Endothelial cell of umbilical vein (primary cell): ENCODE measurements around the gene MFSD6L. TPM values are rescaled to one million over a fixed set of nuclear protein-coding genes. Genes with fewer than 3 reads are reported as not detected.

Source experiments
- BruUV-seq: library from RNA; stranded (reverse); fragments of 400-500 nt; replicated peaks from 2 replicates; lab custom pipeline; 2021; lab: Mats Ljungman, UMichigan
- CTCF ChIA-PET: fragments of 300-600, 350-600 bp; sonication (Branson Sonifier 250); formaldehyde crosslinking; loops from one replicate; lab custom pipeline; 2021; ENCODE audit warnings: antibody characterized with exemption, inconsistent platforms; lab: Charles Lee
- POLR2A ChIA-PET: fragments of 300-600, 350-600 bp; sonication (Branson Sonifier 250); formaldehyde crosslinking; loops from one replicate; lab custom pipeline; 2021; ENCODE audit warnings: antibody characterized with exemption, inconsistent platforms; lab: Charles Lee
- DNase-seq: peaks from one replicate; pipeline ENCODE4 v3.0.0-alpha.2; 2011; ENCODE audit warnings: low read depth, low spot score
- FAIRE-seq: peaks from 2 replicates; lab custom pipeline; 2011; peaks lifted over from hg19 to GRCh38; lab: Jason Lieb, UNC
- H2AFZ ChIP-seq: 2 replicates; pipeline ENCODE4 v1.6.0; 2012; ENCODE audit warnings: low read depth, low read length, control low read depth, inconsistent platforms
- H3K27ac ChIP-seq: 2 replicates; pipeline ENCODE4 v1.5.1; 2011; ENCODE audit warnings: low read depth, mild to moderate bottlenecking, control low read depth, low read length, moderate library complexity; ENCODE audit not compliant: insufficient read depth
- H3K27me3 ChIP-seq, 2 experiments: 2 replicates each; pipeline versions ENCODE4 v1.6.0 to v1.6.1; 2011; ENCODE audit warnings: low read length in 2 of 2, mixed read lengths in 1 of 2; ENCODE audit not compliant: control insufficient read depth in 2 of 2, insufficient read depth in 2 of 2
- H3K36me3 ChIP-seq, 2 experiments: 2 replicates in 1 of 2; 3 replicates in 1 of 2; pipeline ENCODE4 v1.5.1; 2011; ENCODE audit warnings: low read length in 2 of 2, mild to moderate bottlenecking in 1 of 2, moderate library complexity in 1 of 2; ENCODE audit not compliant: control insufficient read depth in 2 of 2, insufficient read depth in 2 of 2; ENCODE audit errors: extremely low read depth in 1 of 2
- H3K4me1 ChIP-seq: 3 replicates; pipeline ENCODE4 v1.5.1; 2011; ENCODE audit warnings: mild to moderate bottlenecking, low read length; ENCODE audit not compliant: control insufficient read depth, insufficient read depth; ENCODE audit errors: extremely low read depth
- H3K4me2 ChIP-seq: 2 replicates; pipeline ENCODE4 v1.6.1; 2011; ENCODE audit warnings: low read length, control low read depth, mixed read lengths; ENCODE audit not compliant: insufficient read depth
- H3K4me3 ChIP-seq, 3 experiments: fragments of 200-600 bp in 1 of 3; sonication (generic), shearing (Covaris generic) in 1 of 3; replicated peaks in 1 of 3; 2 replicates each; pipeline ENCODE4 v1.5.1; 2011 to 2016; ENCODE audit warnings: control low read depth in 3 of 3, low read length in 3 of 3, mild to moderate bottlenecking in 2 of 3, inconsistent platforms in 1 of 3, low read depth in 1 of 3, moderate library complexity in 1 of 3; ENCODE audit not compliant: insufficient read depth in 1 of 3
- H3K79me2 ChIP-seq: 2 replicates; pipeline ENCODE4 v1.6.0; 2012; ENCODE audit warnings: low read length, inconsistent platforms; ENCODE audit not compliant: control insufficient read depth, insufficient read depth
- H3K9ac ChIP-seq: replicated peaks from 2 replicates; pipeline ENCODE3; 2011; ENCODE audit warnings: low read length, control low read depth; ENCODE audit not compliant: insufficient read depth; ENCODE audit errors: extremely low read depth
- H3K9me1 ChIP-seq: replicated peaks from 3 replicates; pipeline ENCODE4 v1.6.0; 2011; ENCODE audit warnings: mild to moderate bottlenecking, low read length; ENCODE audit not compliant: control insufficient read depth, insufficient read depth; ENCODE audit errors: extremely low read depth
- H3K9me3 ChIP-seq: replicated peaks from 2 replicates; pipeline ENCODE4 v1.5.1; 2012; ENCODE audit warnings: low read length, inconsistent platforms; ENCODE audit not compliant: control insufficient read depth, insufficient read depth
- H4K20me1 ChIP-seq: replicated peaks from 2 replicates; pipeline ENCODE3; 2011; ENCODE audit warnings: mild to moderate bottlenecking, low read length; ENCODE audit not compliant: control insufficient read depth, insufficient read depth; ENCODE audit errors: extremely low read depth
- EZH2 ChIP-seq: IDR thresholded peaks from 2 replicates; pipeline ENCODE4 v1.6.1; 2012; ENCODE audit warnings: borderline replicate concordance, low read depth, mild to moderate bottlenecking, moderate library complexity, low read length, inconsistent platforms; ENCODE audit not compliant: severe bottlenecking
- FOS ChIP-seq: IDR thresholded peaks from 2 replicates; pipeline ENCODE4 v1.6.1; 2011; ENCODE audit warnings: mild to moderate bottlenecking, low read length, moderate library complexity, borderline replicate concordance; ENCODE audit not compliant: insufficient read depth
- GATA2 ChIP-seq: IDR thresholded peaks from 2 replicates; pipeline ENCODE4 v1.7.0; 2011; ENCODE audit warnings: low read depth, mild to moderate bottlenecking, moderate library complexity, mixed read lengths, low read length; ENCODE audit not compliant: insufficient read length, insufficient read depth
- JUN ChIP-seq: IDR thresholded peaks from 2 replicates; pipeline ENCODE4 v1.6.1; 2011; ENCODE audit warnings: borderline replicate concordance, low read depth; ENCODE audit not compliant: insufficient read length, insufficient read depth
- MYC ChIP-seq: IDR thresholded peaks from one replicate; pipeline ENCODE4 v1.6.1; 2011; ENCODE audit warnings: mild to moderate bottlenecking, low read depth, low read length
- POLR2A ChIP-seq: IDR thresholded peaks from 2 replicates; pipeline ENCODE4 v1.6.1; 2012; ENCODE audit warnings: low read depth, mild to moderate bottlenecking, control low read depth, low read length
- POLR2AphosphoS5 ChIP-seq: IDR thresholded peaks from 2 replicates; pipeline ENCODE4 v1.6.1; 2012; ENCODE audit warnings: low read depth, mild to moderate bottlenecking, control low read depth, low read length, moderate library complexity; ENCODE audit not compliant: insufficient read depth
- dilution Hi-C: fragments of 300-500 bp; cut with MboI; formaldehyde crosslinking; loops from one replicate; pipeline ENCODE4 v1.15.0; 2019; ENCODE audit warnings: low sequenced_read_pairs; ENCODE audit not compliant: extremely low pct_ligation_motif_present
- intact Hi-C: fragments of 100-400 bp; cut with micrococcal nuclease; formaldehyde crosslinking; loops from one replicate; pipeline ENCODE4 v1.10.0; 2022
- polyA plus RNA-seq, 4 experiments: library from polyadenylated mRNA; depleted of rRNA in 3 of 4; stranded (reverse) in 3 of 4; unstranded in 1 of 4; fragments of >200 nt; gene quantifications; 2 replicates each; pipeline versions ENCODE4 v1.2.1 to v1.2.3, GENCODE V29; 2011 to 2012; ENCODE audit warnings: missing spikeins in 1 of 4
- total RNA-seq: library from RNA; stranded (reverse); gene quantifications from 2 replicates; pipeline ENCODE4 v1.2.3, GENCODE V29; 2021
- TF ChIP-seq, protein P1 (sequence below), 2 donors: IDR thresholded peaks; 1 replicate in 1 of 2; 2 replicates in 1 of 2; pipeline ENCODE4 v1.5.1; 2011; ENCODE audit warnings: low read length in 2 of 2, mild to moderate bottlenecking in 2 of 2, moderate library complexity in 2 of 2, control low read depth in 1 of 2, inconsistent platforms in 1 of 2, low read depth in 1 of 2; ENCODE audit not compliant: insufficient read depth in 1 of 2; ENCODE audit errors: extremely low read depth in 1 of 2
- TF ChIP-seq, protein P2 (sequence below): IDR thresholded peaks from 2 replicates; pipeline ENCODE4 v1.6.1; 2011; ENCODE audit not compliant: insufficient read depth, insufficient read length

The MFSD6L gene
- total and polyA plus RNA-seq, 2 donors (not counting 3 experiments of a cell fraction or from before 2014, with no cell fraction given) = not detected

DNA sequence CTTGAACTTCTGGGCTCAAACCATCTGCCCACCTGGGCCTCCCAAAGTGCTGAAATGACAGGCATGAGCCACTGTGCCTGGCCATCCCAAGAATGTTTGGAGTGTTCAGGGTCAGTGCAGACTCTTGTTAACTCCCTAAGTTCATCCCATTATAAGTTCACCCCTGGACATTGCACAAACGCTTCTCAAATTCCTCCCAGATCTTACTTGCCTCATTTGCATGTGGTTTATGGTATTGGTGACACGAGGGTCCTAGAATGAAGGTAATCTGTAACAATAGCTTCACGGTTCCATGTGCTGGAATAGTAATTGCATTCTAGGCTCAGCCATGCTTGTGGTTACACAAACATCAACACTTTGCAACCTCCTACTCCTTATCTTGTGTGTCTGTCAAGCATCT, 49.5 kb downstream of the MFSD6L start:
- POLR2A ChIA-PET = no interaction called here
- intact Hi-C loops = no loop called here
- dilution Hi-C loops = no loop called here

More for the DNA sequence above, 49.5 kb downstream of the MFSD6L start:
- H3K4me3 ChIP-seq = no peak overlapping the region
- peaks cover 12 to 14% of the 10 kb centered on the region in 2 experiments for H3K27me3 ChIP-seq
- no peak for FAIRE-seq
- H3K9ac ChIP-seq = no peak overlapping the region
- H3K27ac ChIP-seq = no peak overlapping the region
- no peak for TF ChIP-seq GATA2
- TF ChIP-seq, protein P1, sequence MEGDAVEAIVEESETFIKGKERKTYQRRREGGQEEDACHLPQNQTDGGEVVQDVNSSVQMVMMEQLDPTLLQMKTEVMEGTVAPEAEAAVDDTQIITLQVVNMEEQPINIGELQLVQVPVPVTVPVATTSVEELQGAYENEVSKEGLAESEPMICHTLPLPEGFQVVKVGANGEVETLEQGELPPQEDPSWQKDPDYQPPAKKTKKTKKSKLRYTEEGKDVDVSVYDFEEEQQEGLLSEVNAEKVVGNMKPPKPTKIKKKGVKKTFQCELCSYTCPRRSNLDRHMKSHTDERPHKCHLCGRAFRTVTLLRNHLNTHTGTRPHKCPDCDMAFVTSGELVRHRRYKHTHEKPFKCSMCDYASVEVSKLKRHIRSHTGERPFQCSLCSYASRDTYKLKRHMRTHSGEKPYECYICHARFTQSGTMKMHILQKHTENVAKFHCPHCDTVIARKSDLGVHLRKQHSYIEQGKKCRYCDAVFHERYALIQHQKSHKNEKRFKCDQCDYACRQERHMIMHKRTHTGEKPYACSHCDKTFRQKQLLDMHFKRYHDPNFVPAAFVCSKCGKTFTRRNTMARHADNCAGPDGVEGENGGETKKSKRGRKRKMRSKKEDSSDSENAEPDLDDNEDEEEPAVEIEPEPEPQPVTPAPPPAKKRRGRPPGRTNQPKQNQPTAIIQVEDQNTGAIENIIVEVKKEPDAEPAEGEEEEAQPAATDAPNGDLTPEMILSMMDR (IDR thresholded peaks at IDR 0.05; ENCODE audit: extremely low read depth in 1 of 2, insufficient read depth in 1 of 2, low read depth in 1 of 2, low read length in 2 of 2) = no peak
- TF ChIP-seq, protein P2, sequence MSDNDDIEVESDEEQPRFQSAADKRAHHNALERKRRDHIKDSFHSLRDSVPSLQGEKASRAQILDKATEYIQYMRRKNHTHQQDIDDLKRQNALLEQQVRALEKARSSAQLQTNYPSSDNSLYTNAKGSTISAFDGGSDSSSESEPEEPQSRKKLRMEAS = no peak
- no peak for TF ChIP-seq JUN
- TF ChIP-seq POLR2A = no peak
- TF ChIP-seq POLR2AphosphoS5 = no peak
- no peak for TF ChIP-seq EZH2
- TF ChIP-seq FOS = no peak
- no peak for TF ChIP-seq MYC
- no peak overlapping the region for H3K4me2 ChIP-seq
- no peaks in the 10 kb centered on the region for H3K9me3 ChIP-seq
- DNase-seq = no peak
- peaks cover 5% of the 10 kb centered on the region for H3K4me1 ChIP-seq
- H3K79me2 ChIP-seq = no peaks in the 10 kb centered on the region
- H3K36me3 ChIP-seq = no peaks in the 10 kb centered on the region
- CTCF ChIA-PET = no interaction called here
- no peak overlapping the region for H2AFZ ChIP-seq
- BruUV-seq = no TSS peak
- no peaks in the 10 kb centered on the region for H4K20me1 ChIP-seq
- H3K9me1 ChIP-seq = no peaks in the 10 kb centered on the region
